ENCODE data around the gene ZDHHC11B. TPM values are rescaled to one million over a fixed set of nuclear protein-coding genes. Genes with fewer than 3 reads are reported as not detected.

The ZDHHC11B gene
- total and polyA plus RNA-seq, 2 of the 13 experiments (the other 11 are each of a cell fraction or from before 2014, with no cell fraction given): 0.11 to 0.12 TPM

- peak overlapping the region in 1 of 3 experiments; percentile 64; a peak in 1 of 6 replicates for H3K4me3 ChIP-seq (replicated peaks in 1 of 3; ENCODE audit: insufficient read depth in 1 of 3, low read depth in 2 of 3, low read length in 3 of 3)
- no peaks in the 10 kb centered on the region; the same call in 1 of the 2 replicates for H4K20me1 ChIP-seq (ENCODE audit: insufficient read depth, low read length)
- no peak for ATAC-seq
- in situ Hi-C loops (cut with HindIII; ENCODE audit: extremely low pct_ligation_motif_present, low pct_unique_long_range_greater_than_20kb): loop anchor here (10.0 kb wide), 1 partner anchor 224 kb away; the partner anchor contains the start of genes BRD9 and TRIP13
- 75% methylated on average over 7 of the region's 33 CpGs for WGBS (ENCODE audit: low lambda C conversion rate)
- H3K4me2 ChIP-seq (ENCODE audit: low read depth, low read length): peak overlapping the region; percentile 93
- no peaks in the 10 kb centered on the region for H3K9me3 ChIP-seq (ENCODE audit: low read length)
- peaks cover 0 to 10% of the 10 kb centered on the region in 2 experiments; a peak in 1 of 5 replicates for H3K36me3 ChIP-seq (replicated peaks in 1 of 2; ENCODE audit: control insufficient read depth in 1 of 2, insufficient read depth in 2 of 2, low read length in 2 of 2)
- FAIRE-seq: no peak
- H3K9ac ChIP-seq (ENCODE audit: insufficient read depth, low read depth, low read length): peak overlapping the region; percentile 64; the same call in 1 of the 2 replicates
- BruUV-seq (replicated peaks): no TSS peak
- H3K27me3 ChIP-seq (ENCODE audit: control insufficient read depth in 1 of 2, insufficient read depth in 2 of 2, low read length in 2 of 2): peaks cover 3 to 12% of the 10 kb centered on the region in 2 experiments; a peak in 3 of 5 replicates
- intact Hi-C loops (cut with micrococcal nuclease; ENCODE audit: unreplicated experiment): loop anchor here (10.0 kb wide), 1 partner anchor 224 kb away; the partner anchor contains the start of genes BRD9 and TRIP13
- CTCF ChIA-PET (ENCODE audit: low intra/inter-chr PET ratio, low total read pairs): no interaction called here
- H2AFZ ChIP-seq (ENCODE audit: low read length): no peak overlapping the region
- H3K27ac ChIP-seq (ENCODE audit: extremely low read length, insufficient read depth, low read length): peak overlapping the region; percentile 43
- POLR2A ChIA-PET: no interaction called here
- DNase-seq (ENCODE audit: low spot score): no peak
- H3K79me2 ChIP-seq (ENCODE audit: insufficient read depth, low read length): no peaks in the 10 kb centered on the region
- peaks cover 45% of the 10 kb centered on the region for H3K4me1 ChIP-seq (ENCODE audit: insufficient read depth, low read length)
- TF ChIP-seq BORCS8-MEF2B (CRISPR knock-in tag; IDR thresholded peaks at IDR 0.05): no peak
- TF ChIP-seq ZNF576 (CRISPR knock-in tag; IDR thresholded peaks at IDR 0.05): no peak
- TF ChIP-seq EEA1 (CRISPR knock-in tag; IDR thresholded peaks at IDR 0.05; ENCODE audit: borderline replicate concordance): no peak
- 0 out of 2 replicates have a peak, but pooled peaks have one; percentile 17 for TF ChIP-seq SNAI1 (CRISPR knock-in tag; IDR thresholded peaks at IDR 0.05; ENCODE audit: borderline replicate concordance)
- TF ChIP-seq KMT2A (CRISPR knock-in tag; IDR thresholded peaks at IDR 0.05): 0 out of 2 replicates have a peak, but pooled peaks have one; percentile 20
- TF ChIP-seq PRDM4 (CRISPR knock-in tag; IDR thresholded peaks at IDR 0.05; ENCODE audit: borderline replicate concordance): no peak
- no peak for TF ChIP-seq AHDC1 (CRISPR knock-in tag; IDR thresholded peaks at IDR 0.05; ENCODE audit: borderline replicate concordance)
- peak; percentile 11 for TF ChIP-seq RBM39 (IDR thresholded peaks at IDR 0.05; ENCODE audit: low read depth, low read length, poor library complexity, severe bottlenecking)
- no peak for TF ChIP-seq BCL6 (CRISPR knock-in tag; IDR thresholded peaks at IDR 0.05)
- no peak for TF ChIP-seq NFKBIZ (CRISPR knock-in tag; IDR thresholded peaks at IDR 0.05)
- peak; percentile 89 for TF ChIP-seq RBM22 (optimal IDR thresholded peaks at IDR 0.05; ENCODE audit: low read length)
- TF ChIP-seq PTBP1 (IDR thresholded peaks at IDR 0.05; ENCODE audit: low read depth, low read length, poor library complexity, severe bottlenecking): peak; percentile 11
- peak; percentile 36 for TF ChIP-seq AGO2 (optimal IDR thresholded peaks at IDR 0.05; ENCODE audit: low read depth, low read length)
Measured at GRCh38 chr5:670396-671270, 113.9 kb downstream of the ZDHHC11B start.
